Activated CD4-positive, alpha-beta memory T cell treated with anti-CD3 and anti-CD28 coated beads for 36 hours (primary cell): ENCODE results near the gene RAB12. TPM values are rescaled to one million over a fixed set of nuclear protein-coding genes. Genes with fewer than 3 reads are reported as not detected.

ENCODE experiments used
- CTCF ChIA-PET: fragments of 350-600 bp; sonication (Branson Sonifier 250); formaldehyde crosslinking; loops from one replicate; lab custom pipeline; 2021; ENCODE audit warnings: antibody characterized with exemption, inconsistent platforms; lab: Charles Lee
- POLR2A ChIA-PET: fragments of 350-600 bp; sonication (Branson Sonifier 250); formaldehyde crosslinking; loops from one replicate; lab custom pipeline; 2021; ENCODE audit warnings: antibody characterized with exemption; lab: Charles Lee
- DNase-seq: peaks from one replicate; pipeline ENCODE4 v3.0.0-alpha.2; 2020
- H3K27ac Mint-ChIP-seq: one replicate; pipeline ENCODE4 v1.8.0; 2021; ENCODE audit warnings: mixed read lengths
- H3K27me3 Mint-ChIP-seq: one replicate; pipeline ENCODE4 v1.8.0; 2021; ENCODE audit warnings: mixed read lengths
- H3K36me3 Mint-ChIP-seq: one replicate; pipeline ENCODE4 v1.8.0; 2021; ENCODE audit warnings: mixed read lengths
- H3K4me1 Mint-ChIP-seq: one replicate; pipeline ENCODE4 v1.8.0; 2021; ENCODE audit warnings: low read depth, mixed read lengths
- H3K4me3 Mint-ChIP-seq: one replicate; pipeline ENCODE4 v1.8.0; 2021; ENCODE audit warnings: mild to moderate bottlenecking, mixed read lengths
- H3K9me3 Mint-ChIP-seq: one replicate; pipeline ENCODE4 v1.8.0; 2021; ENCODE audit warnings: mixed read lengths
- intact Hi-C: fragments of 100-400 bp; cut with micrococcal nuclease; formaldehyde crosslinking; loops from one replicate; pipeline ENCODE4 v1.15.1; 2023
- total RNA-seq, 2 experiments: library from RNA; stranded (reverse); gene quantifications; one replicate each; pipeline ENCODE4 v1.2.3, GENCODE V29; 2021

Gene RAB12
- total RNA-seq, 2 experiments from 2014 or later: 9.4 to 10.1 TPM

- H3K36me3 Mint-ChIP-seq: no peaks in the 10 kb centered on the region
These were observed 48.0 kb downstream of the RAB12 start for GRCh38 chr18:8657050-8657820.

GRCh38 chr18:8657873-8658470, 48.7 kb downstream of the RAB12 start:
- intact Hi-C loops: no loop called here
- DNase-seq: no peak
- Mint-ChIP-seq H3K4me1 (no peaks in the 10 kb centered on the region), H3K9me3 (no peaks in the 10 kb centered on the region), H3K4me3 (no peak overlapping the region), H3K36me3 (no peaks in the 10 kb centered on the region), H3K27me3 (peaks cover 13% of the 10 kb centered on the region), H3K27ac (no peak overlapping the region)
- POLR2A ChIA-PET: no interaction called here
- CTCF ChIA-PET: no interaction called here

More at GRCh38 chr18:8657050-8657820, 48.0 kb downstream of the RAB12 start:
- CTCF ChIA-PET: no interaction called here
- intact Hi-C loops: no loop called here
- H3K9me3 Mint-ChIP-seq: no peaks in the 10 kb centered on the region
- no peak overlapping the region for H3K4me3 Mint-ChIP-seq
- H3K4me1 Mint-ChIP-seq: no peaks in the 10 kb centered on the region
- POLR2A ChIA-PET: no interaction called here
- DNase-seq: no peak
- H3K27ac Mint-ChIP-seq: no peak overlapping the region
- H3K27me3 Mint-ChIP-seq: peaks cover 13% of the 10 kb centered on the region

- no peaks in the 10 kb centered on the region for H3K4me1 Mint-ChIP-seq
- no peak overlapping the region for H3K27ac Mint-ChIP-seq
- peaks cover 10% of the 10 kb centered on the region for H3K27me3 Mint-ChIP-seq
- intact Hi-C loops: no loop called here
- H3K36me3 Mint-ChIP-seq: no peaks in the 10 kb centered on the region
- DNase-seq: no peak
- H3K9me3 Mint-ChIP-seq: no peaks in the 10 kb centered on the region
- ChIA-PET CTCF (no interaction called here), POLR2A (no interaction called here)
- H3K4me3 Mint-ChIP-seq: no peak overlapping the region
These were observed 49.7 kb downstream of the RAB12 start for GRCh38 chr18:8658858-8659485.

- intact Hi-C loops: no loop called here
- no peaks in the 10 kb centered on the region for H3K9me3 Mint-ChIP-seq
- no peak overlapping the region for H3K4me3 Mint-ChIP-seq
- H3K27me3 Mint-ChIP-seq: peaks cover 6% of the 10 kb centered on the region
- ChIA-PET POLR2A (interaction anchor here (0.7 kb wide), 1 partner anchor 660 kb away, joined by 3 read pairs; no protein-coding TSS in a partner anchor), CTCF (interaction anchor here (1.8 kb wide), 1 partner anchor 328 kb away, joined by 8 read pairs; no protein-coding TSS in a partner anchor)
- H3K36me3 Mint-ChIP-seq: no peaks in the 10 kb centered on the region
- no peaks in the 10 kb centered on the region for H3K4me1 Mint-ChIP-seq
- no peak overlapping the region for H3K27ac Mint-ChIP-seq
- DNase-seq: no peak
These were observed 50.5 kb downstream of the RAB12 start for GRCh38 chr18:8659609-8660242.

- no peak overlapping the region for H3K4me3 Mint-ChIP-seq
- H3K36me3 Mint-ChIP-seq: no peaks in the 10 kb centered on the region
- ChIA-PET CTCF (interaction anchor here (1.8 kb wide), 1 partner anchor 328 kb away, joined by 8 read pairs; no protein-coding TSS in a partner anchor), POLR2A (interaction anchor here (0.7 kb wide), 1 partner anchor 659 kb away, joined by 3 read pairs; no protein-coding TSS in a partner anchor)
- intact Hi-C loops: no loop called here
- H3K9me3 Mint-ChIP-seq: no peaks in the 10 kb centered on the region
- DNase-seq: no peak
- H3K27ac Mint-ChIP-seq: no peak overlapping the region
- H3K27me3 Mint-ChIP-seq: peaks cover 2% of the 10 kb centered on the region
- H3K4me1 Mint-ChIP-seq: no peaks in the 10 kb centered on the region
These were observed 51.1 kb downstream of the RAB12 start for GRCh38 chr18:8660316-8660715.

- Mint-ChIP-seq H3K4me1 (no peaks in the 10 kb centered on the region), H3K4me3 (no peak overlapping the region), H3K36me3 (no peaks in the 10 kb centered on the region), H3K9me3 (no peaks in the 10 kb centered on the region), H3K27ac (no peak overlapping the region), H3K27me3 (peaks cover 2% of the 10 kb centered on the region)
- CTCF ChIA-PET: interaction anchor here (1.1 kb wide), 2 partner anchors 8 to 326 kb away, joined by 3 to 6 read pairs; no protein-coding TSS in a partner anchor
- intact Hi-C loops: no loop called here
- POLR2A ChIA-PET: no interaction called here
- DNase-seq: no peak
These were observed 52.7 kb downstream of the RAB12 start for GRCh38 chr18:8661754-8662559.

GRCh38 chr18:8662560-8663255, 53.5 kb downstream of the RAB12 start:
- no peaks in the 10 kb centered on the region for H3K36me3 Mint-ChIP-seq
- ChIA-PET CTCF (interaction anchor here (0.6 to 1.1 kb wide), 2 partner anchors 9 to 325 kb away, joined by 3 to 6 read pairs; no protein-coding TSS in a partner anchor), POLR2A (no interaction called here)
- H3K4me1 Mint-ChIP-seq: no peaks in the 10 kb centered on the region
- intact Hi-C loops: no loop called here
- H3K4me3 Mint-ChIP-seq: no peak overlapping the region
- no peak overlapping the region for H3K27ac Mint-ChIP-seq
- peaks cover 2% of the 10 kb centered on the region for H3K27me3 Mint-ChIP-seq
- DNase-seq: no peak
- H3K9me3 Mint-ChIP-seq: no peaks in the 10 kb centered on the region

GRCh38 chr18:8667846-8668245, 58.6 kb downstream of the RAB12 start:
- intact Hi-C loops: no loop called here
- Mint-ChIP-seq H3K9me3 (no peaks in the 10 kb centered on the region), H3K27me3 (peaks cover 2% of the 10 kb centered on the region), H3K36me3 (no peaks in the 10 kb centered on the region), H3K4me3 (no peak overlapping the region), H3K27ac (no peak overlapping the region), H3K4me1 (no peaks in the 10 kb centered on the region)
- ChIA-PET CTCF (no interaction called here), POLR2A (no interaction called here)
- no peak for DNase-seq

- H3K36me3 Mint-ChIP-seq: no peaks in the 10 kb centered on the region
- CTCF ChIA-PET: no interaction called here
- H3K9me3 Mint-ChIP-seq: no peaks in the 10 kb centered on the region
- H3K4me3 Mint-ChIP-seq: no peak overlapping the region
- no peak for DNase-seq
- intact Hi-C loops: no loop called here
- POLR2A ChIA-PET: no interaction called here
- no peaks in the 10 kb centered on the region for H3K4me1 Mint-ChIP-seq
- no peak overlapping the region for H3K27ac Mint-ChIP-seq
- H3K27me3 Mint-ChIP-seq: peaks cover 2% of the 10 kb centered on the region
These were observed 59.1 kb downstream of the RAB12 start for GRCh38 chr18:8668381-8668780.

- POLR2A ChIA-PET: no interaction called here
- H3K4me3 Mint-ChIP-seq: no peak overlapping the region
- peaks cover 4% of the 10 kb centered on the region for H3K9me3 Mint-ChIP-seq
- DNase-seq: no peak
- H3K27me3 Mint-ChIP-seq: peaks cover 2% of the 10 kb centered on the region
- no peaks in the 10 kb centered on the region for H3K36me3 Mint-ChIP-seq
- CTCF ChIA-PET: no interaction called here
- intact Hi-C loops: no loop called here
- no peaks in the 10 kb centered on the region for H3K4me1 Mint-ChIP-seq
- no peak overlapping the region for H3K27ac Mint-ChIP-seq
These were observed 60.3 kb downstream of the RAB12 start for GRCh38 chr18:8669571-8669970.
